Activated T-helper 1 cell treated with Interleukin-2 at 50 U/mL for 16 hours (primary cell): Measurements from ENCODE around the gene SIX2.

ENCODE experiments used
- DNase-seq: peaks from one replicate; pipeline ENCODE4 v3.0.0-alpha.2; 2020; ENCODE audit warnings: low read depth

SIX2 gene

DNA sequence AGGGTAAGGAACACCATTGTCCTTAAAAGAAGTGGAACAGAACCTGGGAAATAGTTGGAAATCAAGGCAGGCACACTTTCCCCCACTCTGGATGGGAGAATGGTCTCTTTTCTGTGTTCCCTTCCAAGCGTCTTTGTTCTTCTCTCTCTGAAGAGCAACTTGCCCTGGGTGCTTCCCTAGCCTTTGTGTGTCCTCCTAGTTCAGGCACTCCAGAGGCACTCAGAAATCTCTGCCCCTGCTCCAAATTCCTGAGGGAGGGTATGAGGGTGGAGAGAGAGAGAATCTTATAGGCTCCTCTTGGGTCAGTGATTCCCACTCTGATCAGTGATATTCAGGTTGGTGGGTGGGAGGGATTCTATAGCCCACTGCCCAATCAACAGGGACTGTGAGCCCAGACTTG lies 8.8 kb upstream of the SIX2 start:
- no peak for DNase-seq

DNA sequence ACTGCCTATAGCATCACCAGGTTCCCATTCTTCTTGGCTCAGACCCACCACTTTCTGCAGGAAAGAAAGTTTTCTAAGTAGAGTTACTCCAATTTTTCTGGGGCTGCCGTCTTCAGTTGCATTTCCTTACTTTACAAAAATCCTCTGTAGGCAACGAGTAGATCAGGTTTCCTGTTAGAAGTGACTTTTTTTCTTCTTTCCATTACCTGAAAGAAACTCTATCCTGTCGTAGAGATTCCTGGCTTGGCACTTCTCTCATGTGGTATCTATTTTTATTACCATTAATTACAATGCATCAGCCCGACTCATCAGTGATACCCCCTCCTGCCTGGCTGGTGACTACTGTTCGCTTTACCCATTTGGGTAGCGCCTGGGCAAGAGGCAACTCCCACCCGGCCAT lies 5.6 kb upstream of the SIX2 start:
- DNase-seq, result no peak

DNA sequence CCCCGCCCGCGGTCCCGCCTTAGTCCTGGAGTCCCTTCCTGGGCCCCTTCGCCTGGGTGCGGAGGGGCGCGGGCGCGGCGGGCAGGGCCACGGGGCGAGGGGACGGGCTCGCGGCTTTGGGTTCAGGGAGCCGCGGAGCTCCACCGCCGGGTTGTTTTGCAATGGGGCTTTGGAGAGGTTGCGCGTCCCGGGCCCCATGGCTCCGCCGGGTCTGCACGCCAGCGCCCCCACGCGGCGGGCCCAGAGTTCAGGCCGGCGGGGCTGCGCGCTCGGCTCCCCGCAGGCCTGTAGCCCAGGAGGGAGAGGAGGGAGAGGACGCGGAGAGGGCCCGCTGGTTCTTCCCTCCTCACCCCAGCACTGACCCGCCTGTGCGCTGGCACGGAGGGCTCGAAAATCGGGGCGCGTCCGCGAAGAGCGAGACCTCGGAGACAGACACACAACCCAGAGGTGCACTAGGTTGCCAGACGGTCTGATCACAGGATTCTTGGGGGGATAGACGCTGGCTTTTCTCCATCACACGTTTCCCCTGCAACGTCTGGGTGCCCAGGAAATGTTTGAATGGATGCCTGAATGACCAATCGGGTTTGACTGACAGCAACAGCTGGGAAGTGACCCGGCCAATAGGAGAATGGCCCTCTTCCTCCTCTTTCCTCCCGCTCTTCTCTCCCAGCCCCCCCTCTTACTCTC lies 4.9 kb upstream of the SIX2 start:
- DNase-seq, result no peak

DNA sequence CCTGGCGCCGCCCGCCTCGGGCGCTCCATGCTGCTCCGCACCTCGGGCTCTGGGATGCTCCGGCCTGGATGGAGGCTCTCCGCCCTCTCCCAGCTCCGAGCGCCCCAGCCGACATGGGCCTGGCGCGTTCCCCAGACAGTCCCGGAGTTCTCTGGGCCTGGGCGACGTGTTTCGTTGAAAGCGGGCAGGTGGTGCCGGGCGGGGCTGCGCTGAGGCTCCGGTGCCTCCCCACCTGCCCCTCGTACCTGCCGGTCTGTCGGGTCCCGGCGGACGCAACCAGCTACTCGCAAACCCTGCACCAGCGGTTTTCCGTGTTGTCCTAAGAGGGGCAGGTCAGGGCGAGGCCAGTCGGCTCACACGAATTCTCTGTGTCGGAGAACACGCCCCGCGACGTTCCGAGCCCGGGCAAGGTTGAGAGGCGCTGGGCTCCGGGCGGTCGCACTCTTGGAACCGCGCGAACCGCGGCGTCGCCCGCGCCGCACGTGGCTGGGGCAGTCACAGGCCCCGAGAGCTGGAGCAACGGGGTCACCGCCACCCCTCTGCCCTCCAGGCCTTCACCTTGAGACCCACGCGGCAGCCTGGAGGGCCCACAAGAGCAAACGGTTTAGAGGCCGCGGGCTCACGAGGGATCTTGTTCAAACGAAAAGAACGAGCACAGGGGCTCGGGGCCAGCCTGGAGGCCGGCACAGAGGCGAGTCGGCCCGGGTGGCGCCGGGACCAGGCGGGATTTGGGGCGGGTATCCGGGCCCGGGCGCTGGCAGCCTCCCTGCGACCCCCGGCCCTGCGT lies 4.2 kb upstream of the SIX2 start:
- no peak for DNase-seq

DNA sequence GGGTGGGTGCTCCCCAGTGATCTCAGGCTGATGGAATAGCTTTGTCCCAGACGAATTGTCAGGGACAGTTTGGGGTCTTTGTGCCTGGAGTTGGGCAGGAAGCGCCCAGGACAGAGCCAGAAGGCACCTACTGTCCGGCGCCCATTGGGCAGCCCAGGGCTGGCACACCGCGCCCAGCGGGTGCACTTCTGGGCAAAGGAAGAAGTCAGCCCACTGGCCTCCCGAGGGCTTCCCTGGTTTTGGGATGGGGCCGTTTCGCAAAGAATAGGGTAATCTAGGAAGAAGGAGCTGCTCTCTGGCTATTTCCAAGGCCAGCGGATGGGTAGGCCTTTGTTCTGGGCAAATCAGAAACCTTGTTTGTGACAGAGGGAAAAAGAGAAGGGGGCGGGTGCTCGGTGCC lies 3.5 kb upstream of the SIX2 start:
- DNase-seq, result no peak

DNA sequence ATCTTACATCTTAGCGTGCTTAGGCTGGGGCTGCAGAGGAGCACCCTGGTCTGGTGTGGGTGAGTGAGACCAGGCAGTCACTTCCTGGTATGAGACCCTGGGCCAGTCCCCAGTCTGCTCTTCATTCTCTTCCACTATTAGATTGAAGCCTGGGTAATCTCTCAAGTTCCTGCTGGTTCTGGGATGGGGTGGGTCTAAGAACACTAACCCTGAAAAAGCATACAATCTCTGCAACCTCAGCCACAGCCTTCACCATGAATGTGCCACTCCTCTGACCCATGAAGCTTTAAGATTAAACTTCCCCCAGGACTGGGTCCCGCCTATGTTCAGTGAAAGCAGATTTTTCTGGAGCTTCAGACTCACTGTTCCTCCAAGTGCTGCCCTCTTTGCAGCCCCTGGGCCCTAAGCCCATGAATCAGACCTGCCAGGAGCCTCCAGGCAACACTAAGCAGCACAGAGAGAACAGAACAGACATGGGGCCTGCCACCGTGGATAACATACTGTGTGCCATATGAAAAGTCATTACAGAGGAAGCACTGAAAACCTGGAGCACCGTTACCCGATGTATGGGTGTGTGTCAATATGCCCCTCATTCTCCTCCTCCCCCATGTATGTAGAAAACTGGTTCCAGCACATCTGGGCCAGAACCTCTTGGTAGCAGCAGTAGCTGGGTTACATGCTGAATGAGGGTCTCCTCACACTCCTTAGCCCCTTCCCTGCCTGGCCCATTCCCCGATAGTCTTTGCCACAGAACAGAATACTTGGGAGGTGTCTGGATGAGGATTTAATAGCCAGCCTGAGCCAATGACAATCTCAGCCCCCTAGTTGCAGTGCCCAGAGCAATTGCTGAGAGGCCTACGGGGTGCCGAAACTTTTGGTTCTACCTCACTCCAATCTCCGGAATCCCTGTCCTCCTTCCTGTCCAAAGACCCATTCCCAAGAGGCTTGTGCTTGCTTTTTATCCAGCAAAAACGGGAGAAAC lies 2.7 kb upstream of the SIX2 start:
- DNase-seq, result no peak

DNA sequence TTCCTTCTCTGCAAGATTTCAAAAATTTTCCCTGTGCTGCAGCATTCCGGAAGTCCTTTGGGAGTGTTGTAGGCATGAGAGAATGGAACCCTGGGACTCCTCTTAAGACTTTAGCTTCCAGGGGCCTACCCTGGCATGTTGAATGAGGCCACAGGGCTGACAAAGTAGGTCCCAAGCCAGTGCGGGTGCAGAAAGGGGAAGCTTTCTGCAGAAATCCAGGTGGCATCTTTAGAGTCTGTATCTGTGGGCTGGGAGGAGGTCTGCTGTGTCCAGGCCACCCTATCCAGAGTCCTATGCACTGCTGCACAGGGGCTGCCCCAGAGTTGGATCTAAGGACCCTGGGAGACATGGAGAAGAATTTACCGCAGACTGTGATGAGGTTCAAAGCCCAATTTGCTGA lies 1.9 kb upstream of the SIX2 start:
- DNase-seq, result no peak

DNA sequence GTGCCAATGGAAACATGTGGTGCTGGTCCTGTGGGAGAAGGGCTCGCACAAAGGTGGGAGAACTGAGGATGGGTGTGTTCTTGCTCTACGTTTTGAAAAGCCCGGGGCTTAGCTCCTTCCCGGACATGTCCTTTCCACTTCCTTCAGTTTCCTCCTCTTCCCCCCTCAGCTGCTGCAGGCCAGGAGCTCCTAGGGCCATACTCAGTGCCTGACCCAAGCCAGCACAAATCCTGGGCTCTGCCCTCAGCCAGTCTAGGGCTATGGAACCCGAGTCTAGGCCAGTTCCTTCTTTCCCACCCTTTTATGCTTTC lies 1.4 kb upstream of the SIX2 start:
- DNase-seq, result no peak

DNA sequence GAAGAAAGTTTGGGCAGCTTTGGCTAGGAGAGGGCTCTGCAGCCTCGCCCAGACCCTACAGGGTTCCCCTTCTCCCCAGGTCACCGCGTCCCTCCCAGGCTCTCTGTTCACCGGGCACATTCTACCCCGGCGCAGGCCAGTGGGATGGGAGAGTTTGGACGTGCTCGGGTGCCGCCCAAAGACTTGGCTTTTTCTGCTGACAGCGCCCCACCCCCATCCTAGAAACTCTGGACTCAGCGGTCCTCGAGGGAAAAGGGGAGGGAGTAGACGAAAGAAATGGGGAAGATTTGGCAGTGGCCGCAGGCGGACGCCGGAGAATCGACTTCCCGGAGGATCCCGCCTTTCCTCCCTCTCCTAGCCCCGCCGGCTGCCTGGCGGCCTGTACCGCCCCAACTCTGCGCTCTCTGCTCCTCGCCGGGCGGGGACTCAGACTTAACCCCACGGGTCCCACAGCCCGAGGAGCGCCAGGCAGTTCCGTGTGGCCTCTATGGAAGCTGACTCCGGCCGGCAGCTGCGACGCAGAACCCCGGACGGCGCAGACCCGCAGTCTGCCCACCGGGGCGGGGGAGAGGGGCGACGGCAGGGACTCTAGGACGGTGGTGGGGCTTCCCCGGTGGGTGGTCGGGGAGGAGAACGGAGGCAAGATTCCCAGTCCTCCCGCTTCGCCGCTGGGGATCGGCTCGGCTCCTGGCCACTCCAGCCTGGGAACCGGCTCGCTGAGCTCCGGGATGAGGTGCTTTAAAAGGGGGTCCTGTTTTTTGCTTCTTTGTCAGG lies 863 bp upstream of the SIX2 start:
- DNase-seq, result no peak

DNA sequence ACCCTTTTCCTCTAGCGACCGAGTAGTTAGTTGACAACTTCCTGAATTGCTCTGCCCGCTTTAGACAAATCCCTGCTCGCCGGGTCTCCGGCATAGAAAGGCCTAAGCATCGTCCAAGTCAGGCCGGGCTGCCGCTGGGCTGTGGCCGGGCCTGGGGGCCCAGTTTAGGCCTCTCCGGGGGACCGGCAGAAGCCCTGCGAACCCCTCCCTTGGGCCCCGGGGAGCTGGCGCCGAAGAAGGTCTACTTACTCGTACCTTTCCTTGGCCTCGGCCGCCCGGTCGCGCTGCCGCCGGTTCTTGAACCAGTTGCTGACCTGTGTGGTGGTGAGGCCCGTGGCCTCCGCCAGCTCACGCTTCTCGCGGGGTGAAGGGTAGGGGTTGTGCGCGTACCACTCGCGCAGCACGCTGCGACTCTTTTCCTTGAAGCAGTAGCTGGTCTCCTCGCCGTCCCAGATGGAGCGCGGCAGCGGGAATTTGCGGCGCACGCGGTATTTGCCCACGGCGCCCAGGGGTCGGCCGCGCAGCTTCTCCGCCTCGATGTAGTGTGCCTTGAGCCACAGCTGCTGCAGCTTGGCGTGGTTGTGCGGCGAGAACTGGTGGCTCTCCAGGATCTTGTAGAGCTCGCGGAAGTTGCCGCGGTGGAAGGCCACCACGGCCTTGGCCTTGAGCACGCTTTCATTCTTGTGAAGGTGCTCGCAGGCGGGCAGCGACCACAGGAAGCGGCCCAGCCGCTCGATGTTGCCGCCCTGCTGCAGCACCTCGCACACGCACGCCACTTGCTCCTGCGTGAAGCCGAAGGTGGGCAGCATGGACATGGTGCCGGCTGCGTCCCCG lies 739 bp downstream of the SIX2 start:
- DNase-seq, result no peak

DNA sequence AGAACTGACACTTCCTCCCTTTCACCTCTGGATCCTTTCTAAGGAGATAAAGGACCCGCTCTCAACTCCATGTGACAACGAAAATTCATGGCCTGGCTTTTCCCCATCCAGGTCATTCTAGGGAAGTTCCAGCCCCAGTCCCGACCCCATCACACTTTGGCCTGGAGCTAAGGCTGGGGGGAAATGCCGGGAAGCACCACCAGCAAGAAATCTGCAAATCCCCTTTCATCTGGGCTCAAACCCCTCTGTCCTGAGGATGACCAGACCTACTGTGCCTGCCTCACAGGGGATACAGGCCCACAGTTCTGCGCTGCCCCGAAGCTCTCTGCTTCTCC lies 1.3 kb downstream of the SIX2 start:
- no peak for DNase-seq

DNA sequence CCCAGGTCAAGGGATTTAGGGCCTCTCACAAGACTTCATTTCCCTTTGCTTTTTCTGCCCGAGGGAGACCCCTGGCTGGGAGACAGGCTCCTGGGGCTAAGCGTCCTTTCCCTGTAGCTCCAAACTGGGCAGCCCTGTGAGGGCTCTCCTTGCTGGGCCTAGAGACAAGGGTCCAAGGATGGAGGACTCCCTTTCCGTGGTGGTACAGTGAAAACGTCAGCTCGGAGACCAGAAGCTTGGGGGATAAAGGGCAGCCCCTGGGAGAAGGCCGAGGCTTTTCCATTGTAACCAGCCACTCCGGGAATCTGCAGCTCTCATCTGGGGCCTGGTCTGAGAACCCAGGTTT lies 2.3 kb downstream of the SIX2 start:
- DNase-seq, result no peak

DNA sequence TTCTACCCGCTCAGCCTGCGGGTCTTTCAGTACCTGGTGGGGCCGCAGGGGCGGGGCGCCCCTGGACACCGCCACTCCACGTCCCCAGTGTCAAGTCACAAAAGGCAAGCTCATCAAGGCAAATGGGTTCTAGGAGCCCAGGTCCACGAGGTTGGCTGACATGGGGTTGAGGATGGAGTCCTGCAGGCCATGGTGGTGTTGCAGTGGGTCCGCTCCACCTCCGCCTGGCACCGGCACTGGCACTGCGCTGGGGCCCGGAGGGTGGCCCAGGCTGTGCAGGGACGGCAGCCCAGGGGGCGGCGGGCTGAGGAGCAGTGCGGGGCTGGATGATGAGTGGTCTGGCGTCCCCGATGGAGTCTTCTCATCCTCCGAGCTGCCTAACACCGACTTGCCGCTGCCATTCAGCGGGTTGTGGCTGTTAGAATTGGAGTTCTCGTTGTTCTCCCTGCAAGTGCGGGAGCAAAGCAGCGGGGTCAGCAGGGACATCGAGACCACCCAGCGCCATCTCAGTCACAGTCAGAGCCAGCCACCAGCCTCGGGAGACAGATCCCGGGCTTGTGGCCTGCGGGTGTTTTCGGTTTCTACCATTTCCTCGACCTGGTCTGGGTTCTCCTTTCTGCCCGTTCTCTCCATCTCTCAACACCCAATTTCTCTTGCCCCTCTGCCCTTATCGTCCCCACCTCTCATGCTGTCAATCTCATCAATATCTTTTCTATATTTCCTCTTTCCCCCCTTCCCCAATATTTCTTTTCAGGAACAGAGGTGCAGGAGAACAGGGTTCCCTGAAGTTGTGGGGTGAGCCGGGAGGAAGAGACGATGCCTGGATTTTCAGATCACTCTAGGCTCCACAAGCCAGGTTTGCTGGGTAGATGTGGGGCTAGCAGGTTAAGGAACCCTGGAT lies 3.0 kb downstream of the SIX2 start:
- DNase-seq, result no peak

DNA sequence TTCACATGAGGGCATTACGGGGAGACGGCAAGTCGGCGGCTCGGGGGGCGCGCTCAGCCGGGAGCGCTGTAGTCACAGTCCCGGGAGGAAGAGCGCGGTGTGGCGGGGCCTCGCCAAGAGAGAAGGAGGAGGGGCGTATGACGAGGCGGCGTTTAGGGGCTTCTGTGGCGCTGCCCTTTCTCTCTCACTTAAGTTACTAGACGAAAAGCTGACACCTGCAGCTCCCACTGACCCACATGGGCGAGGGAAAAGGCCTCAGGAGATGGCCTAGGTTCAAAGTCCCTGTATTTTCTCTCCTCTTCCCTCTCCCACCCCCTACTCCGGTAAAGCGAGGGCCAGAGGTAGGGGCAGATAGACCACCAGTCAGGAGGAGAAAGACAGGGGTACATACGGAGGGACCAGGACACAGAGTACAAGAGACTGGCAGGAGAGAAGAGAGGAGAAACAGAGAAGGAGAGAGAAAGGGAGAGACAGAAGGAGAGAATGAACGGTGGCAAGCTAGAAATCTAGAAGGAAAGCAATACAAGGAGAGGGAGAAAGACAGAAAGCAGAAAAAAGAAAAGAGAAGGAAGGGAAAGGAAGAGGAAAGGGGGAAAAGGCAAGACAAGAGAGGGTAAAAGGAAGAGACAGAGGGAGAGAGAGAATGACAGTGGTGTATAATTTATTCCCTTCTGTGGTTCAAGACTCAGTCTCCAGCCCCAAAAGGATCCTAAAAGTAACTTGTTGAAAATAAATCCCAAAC lies 3.8 kb downstream of the SIX2 start:
- no peak for DNase-seq

DNA sequence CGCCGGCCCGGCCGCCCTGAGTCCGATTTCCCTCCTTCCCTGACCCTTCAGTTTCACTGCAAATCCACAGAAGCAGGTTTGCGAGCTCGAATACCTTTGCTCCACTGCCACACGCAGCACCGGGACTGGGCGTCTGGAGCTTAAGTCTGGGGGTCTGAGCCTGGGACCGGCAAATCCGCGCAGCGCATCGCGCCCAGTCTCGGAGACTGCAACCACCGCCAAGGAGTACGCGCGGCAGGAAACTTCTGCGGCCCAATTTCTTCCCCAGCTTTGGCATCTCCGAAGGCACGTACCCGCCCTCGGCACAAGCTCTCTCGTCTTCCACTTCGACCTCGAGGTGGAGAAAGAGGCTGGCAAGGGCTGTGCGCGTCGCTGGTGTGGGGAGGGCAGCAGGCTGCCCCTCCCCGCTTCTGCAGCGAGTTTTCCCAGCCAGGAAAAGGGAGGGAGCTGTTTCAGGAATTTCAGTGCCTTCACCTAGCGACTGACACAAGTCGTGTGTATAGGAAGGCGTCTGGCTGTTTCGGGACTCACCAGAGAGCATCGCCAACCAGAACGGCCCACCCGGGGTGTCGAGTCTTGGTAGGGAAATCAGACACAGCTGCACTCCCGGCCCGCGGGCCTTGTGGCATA lies 4.6 kb downstream of the SIX2 start:
- DNase-seq, result no peak

DNA sequence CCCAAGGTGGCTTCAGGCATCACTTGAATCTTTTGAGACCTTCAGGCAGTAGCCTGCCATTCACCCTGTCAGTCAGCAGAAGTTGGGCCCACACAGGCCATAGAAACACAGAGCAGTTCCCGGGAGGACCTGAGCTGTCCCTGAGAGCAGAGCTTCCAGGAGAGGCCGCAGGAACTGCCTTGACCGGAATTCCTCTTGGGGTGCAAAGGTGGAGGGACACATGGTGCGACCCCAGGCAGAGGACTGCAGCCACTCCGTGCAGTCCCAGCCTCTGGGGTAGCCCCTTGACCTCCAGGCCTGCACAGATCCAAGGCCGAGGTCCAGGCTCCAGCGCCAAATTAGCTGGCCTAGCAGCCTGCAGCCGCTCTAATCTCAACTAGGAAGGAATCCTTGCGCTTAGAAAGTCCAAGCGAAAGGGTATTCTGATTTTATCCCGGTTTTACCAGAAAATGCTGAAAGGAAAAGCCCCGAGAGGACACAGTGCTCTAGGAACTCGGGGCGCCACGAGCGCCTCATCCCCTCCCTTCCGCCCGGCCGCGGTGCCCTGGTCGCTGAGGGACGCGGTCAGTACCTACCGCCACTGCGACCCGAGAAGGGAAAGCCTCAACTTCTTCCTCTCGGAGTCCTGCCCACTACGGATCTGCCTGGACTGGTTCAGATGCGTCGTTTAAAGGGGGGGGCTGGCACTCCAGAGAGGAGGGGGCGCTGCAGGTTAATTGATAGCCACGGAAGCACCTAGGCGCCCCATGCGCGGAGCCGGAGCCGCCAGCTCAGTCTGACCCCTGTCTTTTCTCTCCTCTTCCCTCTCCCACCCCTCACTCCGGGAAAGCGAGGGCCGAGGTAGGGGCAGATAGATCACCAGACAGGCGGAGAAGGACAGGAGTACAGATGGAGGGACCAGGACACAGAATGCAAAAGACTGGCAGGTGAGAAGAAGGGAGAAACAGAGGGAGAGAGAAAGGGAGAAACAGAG lies 5.4 kb downstream of the SIX2 start:
- no peak for DNase-seq

DNA sequence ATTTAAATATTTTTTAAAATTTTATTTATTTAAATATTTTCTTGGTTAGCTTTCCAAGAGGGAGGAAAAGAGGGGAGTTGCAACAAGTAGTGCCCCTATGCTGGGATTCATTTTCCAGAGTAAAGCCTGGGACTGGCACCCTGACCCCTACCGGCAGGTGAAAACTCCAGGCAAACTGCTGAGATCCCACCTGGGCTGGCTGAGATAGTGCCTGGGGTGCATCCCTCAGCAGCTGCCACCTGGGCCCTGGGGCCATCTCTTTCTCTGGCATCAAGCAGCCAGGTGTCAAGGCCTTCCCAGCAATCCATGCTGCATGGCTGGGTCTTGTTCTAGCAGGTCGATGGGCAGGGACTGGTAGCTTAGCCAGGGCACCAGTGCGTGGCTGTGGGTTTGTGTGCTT lies 6.6 kb downstream of the SIX2 start:
- DNase-seq, result no peak

DNA sequence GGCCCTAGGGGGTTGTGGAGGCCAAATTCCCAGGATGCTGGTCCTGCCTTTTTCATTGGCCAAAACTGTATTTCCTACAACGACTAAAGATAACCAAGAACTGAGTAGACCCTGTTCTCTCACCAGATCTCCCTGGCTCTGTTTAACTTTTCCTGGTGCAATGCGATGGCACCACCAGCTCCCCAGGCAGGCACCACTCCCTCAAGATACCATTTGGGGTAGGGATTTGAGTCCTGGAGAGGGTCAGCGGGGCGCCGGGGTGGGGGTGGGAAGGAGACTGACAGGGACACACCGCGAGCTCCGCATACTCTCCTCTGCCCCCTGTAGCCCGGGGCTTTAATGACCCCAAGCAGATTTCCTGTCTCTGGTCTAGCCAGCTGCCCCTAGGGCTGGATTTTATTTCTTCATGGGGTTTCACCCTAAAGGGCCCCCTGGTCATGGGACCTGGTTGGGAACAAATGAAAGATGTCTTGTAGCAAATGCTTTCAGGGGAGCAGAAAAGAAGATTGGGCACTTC lies 7.3 kb downstream of the SIX2 start:
- DNase-seq, result no peak
